GM12873 (cell line): ENCODE data around the gene TRABD.

ENCODE experiments used
- TF ChIP-seq, protein P1 (sequence below): IDR thresholded peaks from 2 replicates; pipeline ENCODE4 v1.5.1; 2012; ENCODE audit warnings: low read depth, mild to moderate bottlenecking, moderate library complexity, low read length, control low read depth; ENCODE audit not compliant: insufficient read depth; ENCODE audit errors: missing control alignments

The TRABD gene

DNA sequence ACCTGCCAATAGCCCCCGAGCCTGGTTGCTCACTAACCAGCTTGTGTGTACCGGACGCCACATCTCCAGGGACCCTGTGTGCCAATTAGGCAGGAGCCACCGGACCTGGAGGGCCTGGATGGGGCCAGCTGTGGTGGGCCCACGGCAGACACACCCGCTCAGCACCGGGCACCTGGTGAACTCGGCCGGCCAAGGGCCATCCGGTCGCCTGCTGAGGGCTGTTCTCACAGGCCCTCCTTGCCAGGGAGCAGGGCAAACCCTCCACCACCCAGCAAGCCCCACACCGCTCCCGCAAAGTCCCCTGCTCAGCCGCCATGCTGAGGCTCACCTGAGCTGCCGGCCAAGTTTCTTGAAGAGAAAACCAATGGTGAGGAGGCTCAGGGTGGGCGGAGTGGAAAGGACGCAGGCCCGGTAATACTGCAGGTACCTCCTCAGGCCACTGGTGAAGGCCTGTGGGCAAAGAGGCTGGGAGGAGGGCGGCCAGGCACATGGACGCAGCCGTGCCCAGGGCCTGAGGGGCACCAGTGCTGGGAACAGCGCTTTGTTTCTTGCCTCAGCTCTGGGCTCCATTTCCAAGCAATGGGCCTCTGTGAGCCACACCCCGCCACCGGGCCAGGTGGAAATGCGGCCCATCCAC lies 42.0 kb downstream of the TRABD start:
- TF ChIP-seq, protein P1, sequence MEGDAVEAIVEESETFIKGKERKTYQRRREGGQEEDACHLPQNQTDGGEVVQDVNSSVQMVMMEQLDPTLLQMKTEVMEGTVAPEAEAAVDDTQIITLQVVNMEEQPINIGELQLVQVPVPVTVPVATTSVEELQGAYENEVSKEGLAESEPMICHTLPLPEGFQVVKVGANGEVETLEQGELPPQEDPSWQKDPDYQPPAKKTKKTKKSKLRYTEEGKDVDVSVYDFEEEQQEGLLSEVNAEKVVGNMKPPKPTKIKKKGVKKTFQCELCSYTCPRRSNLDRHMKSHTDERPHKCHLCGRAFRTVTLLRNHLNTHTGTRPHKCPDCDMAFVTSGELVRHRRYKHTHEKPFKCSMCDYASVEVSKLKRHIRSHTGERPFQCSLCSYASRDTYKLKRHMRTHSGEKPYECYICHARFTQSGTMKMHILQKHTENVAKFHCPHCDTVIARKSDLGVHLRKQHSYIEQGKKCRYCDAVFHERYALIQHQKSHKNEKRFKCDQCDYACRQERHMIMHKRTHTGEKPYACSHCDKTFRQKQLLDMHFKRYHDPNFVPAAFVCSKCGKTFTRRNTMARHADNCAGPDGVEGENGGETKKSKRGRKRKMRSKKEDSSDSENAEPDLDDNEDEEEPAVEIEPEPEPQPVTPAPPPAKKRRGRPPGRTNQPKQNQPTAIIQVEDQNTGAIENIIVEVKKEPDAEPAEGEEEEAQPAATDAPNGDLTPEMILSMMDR, result no peak

DNA sequence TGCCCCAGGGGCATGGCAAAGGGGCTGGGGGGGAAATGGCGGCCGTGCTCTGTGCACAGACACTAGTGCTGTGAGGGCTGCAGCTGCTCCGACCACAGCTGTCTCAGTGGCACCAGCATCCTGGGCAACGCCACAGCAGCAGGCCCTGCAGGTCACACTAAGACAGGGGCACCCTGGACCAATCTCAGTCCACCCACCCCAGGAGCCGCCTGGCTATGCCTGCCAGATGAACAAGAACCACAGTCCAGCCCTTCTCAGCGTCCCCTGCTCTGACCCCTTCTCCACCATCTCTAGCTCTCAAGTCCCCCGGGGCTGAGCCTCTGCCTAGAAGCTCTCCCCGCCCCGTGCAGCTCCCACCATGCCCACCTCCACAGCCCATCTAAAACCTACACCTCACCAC lies 42.7 kb downstream of the TRABD start:
- TF ChIP-seq, protein P1, result no peak

DNA sequence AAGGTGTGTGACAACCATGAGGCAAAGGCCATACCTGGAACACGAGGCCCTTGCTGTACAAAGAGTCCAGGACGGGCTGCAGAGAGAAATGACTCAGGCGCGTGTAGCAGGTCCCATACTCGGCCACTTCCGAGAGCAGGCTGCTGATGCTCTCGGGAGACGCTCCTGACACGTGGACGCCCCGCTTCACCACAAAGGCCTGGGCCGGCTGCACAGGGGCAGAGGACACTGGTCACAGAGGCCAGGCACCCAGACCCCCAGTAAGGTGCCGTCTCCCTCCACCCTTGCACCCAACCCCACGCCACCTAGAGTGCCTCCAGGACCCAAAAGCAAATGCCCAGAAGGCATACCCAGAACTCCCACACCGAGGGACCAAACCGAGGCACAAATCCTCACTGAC lies 43.7 kb downstream of the TRABD start:
- TF ChIP-seq, protein P1, result no peak

DNA sequence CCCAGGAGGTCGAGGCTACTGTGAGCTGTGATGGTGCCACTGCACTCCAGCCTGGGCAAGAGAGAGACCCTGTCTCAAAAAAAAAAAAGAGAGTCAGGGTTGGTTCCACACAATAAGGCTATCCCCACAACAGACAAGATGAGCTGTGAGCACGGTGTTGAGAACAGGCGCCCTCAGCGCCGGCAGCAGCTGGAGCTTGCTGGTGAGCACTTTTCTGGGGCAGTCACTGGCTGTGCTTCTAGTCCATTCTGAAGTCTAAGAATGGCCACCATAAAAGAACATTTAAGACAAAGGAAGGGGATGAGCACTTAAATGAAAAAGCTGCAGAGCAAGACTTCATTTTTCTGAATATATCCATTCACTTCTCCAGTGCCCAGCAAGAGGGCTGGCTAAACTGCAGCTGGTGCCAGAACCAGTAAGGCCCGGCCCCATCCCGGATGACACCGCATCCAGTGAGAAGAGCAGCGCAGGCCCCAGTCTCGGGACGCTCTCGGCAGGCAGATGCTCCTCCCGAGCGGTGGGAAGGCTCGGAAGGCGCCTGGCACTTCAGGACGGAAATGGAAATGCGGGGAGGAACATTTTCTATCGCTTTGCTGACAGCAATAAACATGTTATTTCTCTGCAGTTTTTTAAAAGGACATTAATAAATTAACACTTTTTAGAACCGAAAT lies 46.9 kb downstream of the TRABD start:
- TF ChIP-seq, protein P1, result no peak

DNA sequence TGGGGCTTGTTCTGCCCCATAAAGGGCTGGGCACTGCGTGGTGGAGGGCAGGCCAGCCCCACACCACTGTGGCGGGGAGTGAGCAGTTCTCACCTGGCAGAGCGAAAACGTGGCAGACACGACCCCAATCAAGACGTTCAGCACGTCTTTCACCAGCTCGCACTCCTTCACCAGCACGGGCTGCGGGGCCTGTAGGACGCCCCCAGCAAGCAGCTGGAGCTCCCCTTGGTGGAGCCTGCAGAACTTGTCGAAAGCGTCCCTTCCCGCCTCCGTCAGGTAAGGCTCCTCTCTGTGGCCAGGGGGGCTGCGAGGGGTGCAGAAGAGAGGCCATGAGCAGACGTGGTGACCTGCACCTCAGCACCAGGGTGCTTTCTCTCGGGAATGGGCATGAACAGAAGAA lies 47.5 kb downstream of the TRABD start:
- TF ChIP-seq, protein P1, result no peak

DNA sequence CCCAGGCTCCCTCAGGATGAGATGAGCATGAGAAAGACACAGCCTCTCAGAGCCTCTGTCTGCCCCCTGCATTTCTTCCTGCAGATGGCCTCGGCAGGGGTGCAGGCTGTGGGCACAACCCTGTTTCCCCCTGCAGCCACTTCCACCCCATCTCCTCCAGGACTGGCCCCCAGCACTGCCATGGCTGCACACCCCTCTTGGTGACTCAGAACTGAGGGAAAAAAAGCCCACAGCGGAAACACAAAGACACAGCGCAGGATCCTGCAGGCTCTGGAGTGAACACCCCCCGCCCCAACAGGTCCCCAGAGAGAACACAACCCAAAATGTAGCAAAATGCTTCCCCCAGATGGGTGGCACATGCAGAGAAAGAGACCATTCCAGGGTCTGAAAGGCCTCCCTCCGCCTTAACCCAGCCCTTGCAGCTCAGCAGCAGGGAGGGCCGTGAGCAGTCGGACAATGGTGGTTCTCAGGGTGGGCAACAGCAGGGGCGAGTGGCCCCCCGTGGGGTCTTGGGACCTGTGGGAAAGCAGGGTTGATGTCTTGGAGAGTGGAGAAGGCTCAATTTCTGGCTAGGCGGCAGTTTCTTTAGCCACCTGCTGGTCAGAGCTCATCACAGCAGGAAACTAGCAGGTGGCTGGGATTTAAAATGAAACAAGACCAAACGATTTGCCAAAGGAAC lies 51.2 kb downstream of the TRABD start:
- TF ChIP-seq, protein P1, result peak; percentile 60

DNA sequence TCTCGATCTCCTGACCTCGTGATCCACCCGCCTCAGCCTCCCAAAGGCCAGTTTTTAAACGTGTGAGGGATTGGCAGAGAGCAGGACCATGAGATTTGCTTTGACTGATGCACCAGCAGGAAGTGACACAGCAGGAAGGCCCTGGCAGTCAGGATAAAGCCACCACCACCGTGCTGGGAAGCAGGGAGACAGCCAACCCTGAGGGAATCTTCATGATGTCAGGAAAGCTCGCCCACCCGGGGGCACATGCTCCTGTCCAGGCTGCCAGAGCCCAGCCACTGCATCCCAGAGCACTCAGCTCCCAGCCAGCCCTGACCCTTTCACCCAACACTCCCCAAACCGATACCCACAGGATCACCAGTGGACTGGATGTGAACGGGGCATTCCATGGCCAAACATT lies 53.0 kb downstream of the TRABD start:
- TF ChIP-seq, protein P1, result no peak
